Neural progenitor cell (in vitro differentiated cells): ENCODE results near the gene MR1. TPM values are rescaled to one million over a fixed set of nuclear protein-coding genes. Genes with fewer than 3 reads are reported as not detected.
"Not testable (repeated sequence)": the region's sequence is repeated elsewhere in the genome, so short reads cannot be mapped to it uniquely, and the experiment has no call there.

ENCODE experiments used
- DNase-seq: peaks from one replicate; pipeline ENCODE4 v3.0.0-alpha.2; 2016; ENCODE audit warnings: low spot score
- H2AFZ ChIP-seq: fragments of 200-600 bp; sonication (generic); replicated peaks from 2 replicates; pipeline ENCODE4 v1.6.1; 2016; ENCODE audit warnings: antibody characterized with exemption
- H3F3A ChIP-seq: fragments of 200-600 bp; sonication (generic); 2 replicates; pipeline ENCODE4 v1.6.1; 2016; ENCODE audit warnings: antibody characterized with exemption, low read depth
- H3K27ac ChIP-seq: fragments of 200-600 bp; sonication (generic); 2 replicates; pipeline ENCODE4 v1.5.1; 2016; ENCODE audit warnings: mild to moderate bottlenecking
- H3K27me3 ChIP-seq: fragments of 200-600 bp; sonication (generic); 2 replicates; pipeline ENCODE4 v1.6.1; 2016; ENCODE audit warnings: mild to moderate bottlenecking, moderate library complexity
- H3K36me3 ChIP-seq: fragments of 200-600 bp; sonication (generic); 2 replicates; pipeline ENCODE4 v1.5.1; 2016
- H3K4me1 ChIP-seq: fragments of 200-600 bp; sonication (generic); 2 replicates; pipeline ENCODE4 v1.6.1; 2016; ENCODE audit warnings: mixed run types
- H3K4me2 ChIP-seq: fragments of 200-600 bp; sonication (generic); 2 replicates; pipeline ENCODE4 v1.6.1; 2016
- H3K4me3 ChIP-seq: fragments of 200-600 bp; sonication (generic); 2 replicates; pipeline ENCODE4 v1.5.1; 2016
- H3K79me2 ChIP-seq: fragments of 200-600 bp; sonication (generic); 2 replicates; pipeline ENCODE4 v1.6.1; 2016; ENCODE audit warnings: low read depth
- H3K9ac ChIP-seq: fragments of 200-600 bp; sonication (generic); 2 replicates; pipeline ENCODE4 v1.6.1; 2016
- H3K9me3 ChIP-seq: fragments of 200-600 bp; sonication (generic); 2 replicates; pipeline ENCODE4 v1.5.1; 2016; ENCODE audit warnings: low read depth
- H4K20me1 ChIP-seq: fragments of 200-600 bp; sonication (generic); 2 replicates; pipeline ENCODE4 v1.6.1; 2016; ENCODE audit warnings: low read depth
- H3K27ac Mint-ChIP-seq: 3 replicates; pipeline ENCODE4 v1.8.0; 2021; ENCODE audit warnings: mixed read lengths
- H3K27me3 Mint-ChIP-seq: 2 replicates; pipeline ENCODE4 v1.8.0; 2022; ENCODE audit warnings: low read depth, mild to moderate bottlenecking, inconsistent platforms, moderate library complexity, mixed read lengths; ENCODE audit not compliant: insufficient read depth
- H3K36me3 Mint-ChIP-seq: 3 replicates; pipeline ENCODE4 v1.8.0; 2021; ENCODE audit warnings: mixed read lengths
- H3K4me1 Mint-ChIP-seq: 3 replicates; pipeline ENCODE4 v1.8.0; 2021; ENCODE audit warnings: mixed read lengths
- H3K4me3 Mint-ChIP-seq: 3 replicates; pipeline ENCODE4 v1.8.0; 2021; ENCODE audit warnings: mild to moderate bottlenecking, moderate library complexity, mixed read lengths
- H3K9me3 Mint-ChIP-seq: 3 replicates; pipeline ENCODE4 v1.8.0; 2020; ENCODE audit warnings: mixed read lengths
- EZH2 ChIP-seq: fragments of 200-600 bp; sonication (generic); IDR thresholded peaks from 2 replicates; pipeline ENCODE4 v1.6.1; 2017; ENCODE audit warnings: antibody characterized with exemption, mild to moderate bottlenecking, moderate library complexity
- EZH2phosphoT487 ChIP-seq: fragments of 200-600 bp; sonication (generic); IDR thresholded peaks from 2 replicates; pipeline ENCODE4 v1.6.1; 2017; ENCODE audit warnings: antibody characterized with exemption
- total RNA-seq: library from RNA; depleted of rRNA; stranded (reverse); fragments of >200 nt; gene quantifications from 2 replicates; pipeline ENCODE4 v1.2.3, GENCODE V29; 2015; ENCODE audit warnings: low replicate concordance
- TF ChIP-seq, protein P1 (sequence below): fragments of 200-600 bp; sonication (generic); IDR thresholded peaks from 2 replicates; pipeline ENCODE4 v1.5.1; 2017; ENCODE audit warnings: antibody characterized with exemption, mild to moderate bottlenecking

MR1 gene
- total RNA-seq, 1 donor from 2014 or later: not detected

DNA sequence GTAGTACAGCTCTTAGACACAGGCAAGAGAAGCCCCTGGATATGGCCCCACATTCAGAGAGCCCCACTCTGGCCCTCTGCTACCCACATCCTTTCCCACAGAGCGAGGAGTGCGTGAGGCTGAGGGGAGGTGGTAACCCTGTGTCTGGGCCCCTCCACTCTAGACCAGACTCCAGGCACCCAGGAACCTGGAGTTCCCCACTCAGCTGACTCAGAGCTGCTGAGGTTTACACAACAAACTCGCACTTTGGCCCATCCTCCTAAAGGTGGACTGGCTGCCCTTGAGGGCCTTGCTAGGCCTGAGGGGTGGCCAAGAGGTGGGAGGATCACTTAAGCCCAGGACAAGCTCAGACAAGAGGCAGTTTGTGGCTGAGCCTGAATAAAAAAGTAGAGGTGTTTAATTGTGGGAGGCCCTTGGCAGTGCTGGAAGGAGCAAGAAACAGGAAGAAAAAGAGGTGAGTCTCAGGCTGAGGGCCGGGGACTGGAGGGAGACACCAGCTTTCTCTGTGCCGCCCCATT is 10.7 kb downstream of the MR1 start:
- no peaks in the 10 kb centered on the region for H3K36me3 Mint-ChIP-seq
- Histone ChIP-seq H3K36me3 (no peaks in the 10 kb centered on the region), H4K20me1 (no peaks in the 10 kb centered on the region), H3K9me3 (no peaks in the 10 kb centered on the region), H3F3A (no peaks in the 10 kb centered on the region), H3K4me2 (no peak overlapping the region), H2AFZ (no peak overlapping the region), H3K4me3 (no peak overlapping the region), H3K27ac (no peak overlapping the region), H3K9ac (no peak overlapping the region), H3K27me3 (no peaks in the 10 kb centered on the region), H3K4me1 (no peaks in the 10 kb centered on the region), H3K79me2 (no peaks in the 10 kb centered on the region)
- peaks cover 13% of the 10 kb centered on the region for H3K4me1 Mint-ChIP-seq
- no peak for DNase-seq
- H3K27ac Mint-ChIP-seq: no peak overlapping the region
- peaks cover 7% of the 10 kb centered on the region for H3K9me3 Mint-ChIP-seq
- peaks cover 8% of the 10 kb centered on the region for H3K27me3 Mint-ChIP-seq
- TF ChIP-seq EZH2phosphoT487 (no peak), EZH2 (no peak)
- TF ChIP-seq, protein P1, sequence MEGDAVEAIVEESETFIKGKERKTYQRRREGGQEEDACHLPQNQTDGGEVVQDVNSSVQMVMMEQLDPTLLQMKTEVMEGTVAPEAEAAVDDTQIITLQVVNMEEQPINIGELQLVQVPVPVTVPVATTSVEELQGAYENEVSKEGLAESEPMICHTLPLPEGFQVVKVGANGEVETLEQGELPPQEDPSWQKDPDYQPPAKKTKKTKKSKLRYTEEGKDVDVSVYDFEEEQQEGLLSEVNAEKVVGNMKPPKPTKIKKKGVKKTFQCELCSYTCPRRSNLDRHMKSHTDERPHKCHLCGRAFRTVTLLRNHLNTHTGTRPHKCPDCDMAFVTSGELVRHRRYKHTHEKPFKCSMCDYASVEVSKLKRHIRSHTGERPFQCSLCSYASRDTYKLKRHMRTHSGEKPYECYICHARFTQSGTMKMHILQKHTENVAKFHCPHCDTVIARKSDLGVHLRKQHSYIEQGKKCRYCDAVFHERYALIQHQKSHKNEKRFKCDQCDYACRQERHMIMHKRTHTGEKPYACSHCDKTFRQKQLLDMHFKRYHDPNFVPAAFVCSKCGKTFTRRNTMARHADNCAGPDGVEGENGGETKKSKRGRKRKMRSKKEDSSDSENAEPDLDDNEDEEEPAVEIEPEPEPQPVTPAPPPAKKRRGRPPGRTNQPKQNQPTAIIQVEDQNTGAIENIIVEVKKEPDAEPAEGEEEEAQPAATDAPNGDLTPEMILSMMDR: no peak
- H3K4me3 Mint-ChIP-seq: no peak overlapping the region

DNA sequence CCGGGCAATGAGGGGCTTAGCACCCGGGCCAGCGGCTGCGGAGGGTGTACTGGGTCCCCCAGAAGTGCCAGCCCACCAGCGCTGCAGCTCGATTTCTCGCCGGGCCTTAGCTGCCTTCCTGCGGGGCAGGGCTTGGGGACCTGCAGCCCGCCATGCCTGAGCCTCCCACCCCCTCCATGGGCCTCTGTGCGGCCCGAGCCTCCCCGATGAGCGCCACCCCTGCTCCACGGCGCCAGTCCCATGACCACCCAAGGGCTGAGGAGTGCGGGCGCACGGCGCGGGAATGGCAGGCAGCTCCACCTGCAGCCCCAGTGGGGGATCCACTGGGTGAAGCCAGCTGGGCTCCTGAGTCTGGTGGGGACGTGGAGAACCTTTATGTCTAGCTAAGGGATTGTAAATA is 12.2 kb downstream of the MR1 start:
- H3K36me3 ChIP-seq, H3F3A ChIP-seq, H3K9me3 Mint-ChIP-seq, H3K27ac ChIP-seq, DNase-seq, H3K4me3 ChIP-seq, H2AFZ ChIP-seq, H3K9me3 ChIP-seq, H3K27me3 Mint-ChIP-seq, H3K4me1 ChIP-seq, H3K36me3 Mint-ChIP-seq, H3K79me2 ChIP-seq, H4K20me1 ChIP-seq, H3K9ac ChIP-seq, H3K27ac Mint-ChIP-seq, H3K4me2 ChIP-seq, H3K4me3 Mint-ChIP-seq, H3K27me3 ChIP-seq: not testable (repeated sequence)
- H3K4me1 Mint-ChIP-seq: peaks cover 13% of the 10 kb centered on the region

DNA sequence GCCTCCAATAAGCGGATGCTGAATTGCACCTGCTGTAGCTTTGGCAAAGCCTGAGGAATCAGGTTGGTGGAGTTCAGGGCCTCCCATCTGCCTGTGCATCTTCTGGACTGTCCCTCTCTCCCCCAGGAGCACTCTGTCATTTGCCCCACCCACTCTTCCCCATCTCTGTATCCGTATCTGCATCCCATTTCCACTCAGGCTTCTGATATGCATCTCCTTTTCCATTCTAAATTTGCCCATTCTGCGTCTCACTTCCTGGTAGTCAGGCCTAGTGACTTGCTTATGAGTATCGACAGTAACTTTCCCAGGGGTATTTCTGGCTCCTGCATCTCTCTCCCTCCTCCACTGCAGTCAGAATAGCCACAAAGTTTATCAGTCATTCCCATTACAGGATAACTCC is 15.6 kb downstream of the MR1 start:
- H3K79me2 ChIP-seq: no peaks in the 10 kb centered on the region
- peak overlapping the region; percentile 39 for H3K27ac Mint-ChIP-seq
- H3K36me3 Mint-ChIP-seq: no peaks in the 10 kb centered on the region
- H2AFZ ChIP-seq: no peak overlapping the region
- H3K27me3 Mint-ChIP-seq: peaks cover 9% of the 10 kb centered on the region
- H3K9me3 Mint-ChIP-seq: peaks cover 7% of the 10 kb centered on the region
- H4K20me1 ChIP-seq: no peaks in the 10 kb centered on the region
- no peak overlapping the region for H3K9ac ChIP-seq
- no peak overlapping the region for H3K27ac ChIP-seq
- H3K27me3 ChIP-seq: no peaks in the 10 kb centered on the region
- no peaks in the 10 kb centered on the region for H3K9me3 ChIP-seq
- no peak overlapping the region for H3K4me2 ChIP-seq
- peaks cover 2% of the 10 kb centered on the region for H3K4me1 Mint-ChIP-seq
- no peak overlapping the region for H3K4me3 Mint-ChIP-seq
- H3K4me1 ChIP-seq: no peaks in the 10 kb centered on the region
- no peak overlapping the region for H3K4me3 ChIP-seq
- TF ChIP-seq EZH2 (no peak), EZH2phosphoT487 (no peak)
- TF ChIP-seq, protein P1: no peak
- H3K36me3 ChIP-seq: no peaks in the 10 kb centered on the region
- no peaks in the 10 kb centered on the region for H3F3A ChIP-seq
- no peak for DNase-seq

DNA sequence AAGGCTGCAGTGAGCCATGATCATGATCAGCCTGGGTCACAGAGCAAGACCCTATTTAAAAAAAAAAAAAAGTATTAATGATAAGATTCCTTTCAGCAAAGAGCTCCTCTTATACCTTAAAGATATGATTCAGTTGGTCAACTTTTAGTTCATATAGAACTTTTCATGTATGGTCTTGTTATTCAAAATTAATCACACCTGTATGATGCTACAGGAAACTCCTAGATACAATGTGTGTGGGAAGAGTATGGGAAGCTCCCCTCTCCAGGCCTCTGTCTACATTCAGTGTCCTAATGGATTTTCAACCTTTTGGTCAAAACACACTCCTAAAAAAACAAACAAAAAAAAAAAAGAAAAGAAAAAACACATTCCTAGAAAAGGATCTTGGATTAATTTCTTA is 17.1 kb downstream of the MR1 start:
- no peak overlapping the region for H3K9ac ChIP-seq
- no peaks in the 10 kb centered on the region for H3K79me2 ChIP-seq
- Mint-ChIP-seq H3K9me3 (peaks cover 7% of the 10 kb centered on the region), H3K4me3 (no peak overlapping the region), H3K4me1 (no peaks in the 10 kb centered on the region), H3K27ac (no peak overlapping the region), H3K36me3 (no peaks in the 10 kb centered on the region), H3K27me3 (peaks cover 9% of the 10 kb centered on the region)
- no peak overlapping the region for H3K27ac ChIP-seq
- H3K4me3 ChIP-seq: no peak overlapping the region
- no peak overlapping the region for H3K4me2 ChIP-seq
- no peaks in the 10 kb centered on the region for H3F3A ChIP-seq
- H3K9me3 ChIP-seq: no peaks in the 10 kb centered on the region
- H2AFZ ChIP-seq: no peak overlapping the region
- no peaks in the 10 kb centered on the region for H3K4me1 ChIP-seq
- no peaks in the 10 kb centered on the region for H3K27me3 ChIP-seq
- H4K20me1 ChIP-seq: no peaks in the 10 kb centered on the region
- TF ChIP-seq, protein P1: no peak
- TF ChIP-seq EZH2phosphoT487 (no peak), EZH2 (no peak)
- no peak for DNase-seq
- no peaks in the 10 kb centered on the region for H3K36me3 ChIP-seq
